KMS-11 (cell line): ENCODE measurements around the gene CTNNA3.

Source experiments
- H2AFZ ChIP-seq: fragments of 200-600 bp; sonication (generic); 2 replicates; pipeline ENCODE4 v1.6.1; 2016; ENCODE audit warnings: antibody characterized with exemption, mixed run types, low read depth
- H3K27ac ChIP-seq: fragments of 200-600 bp; sonication (generic); 2 replicates; pipeline ENCODE4 v1.6.1; 2016; ENCODE audit warnings: mild to moderate bottlenecking, mixed run types
- H3K27me3 ChIP-seq: fragments of 200-600 bp; sonication (generic); 2 replicates; pipeline ENCODE4 v1.6.1; 2017; ENCODE audit warnings: mild to moderate bottlenecking, low read depth, mixed run types, moderate library complexity; ENCODE audit not compliant: insufficient read depth
- H3K36me3 ChIP-seq: fragments of 200-600 bp; sonication (generic); 2 replicates; pipeline ENCODE4 v1.6.1; 2017; ENCODE audit warnings: mild to moderate bottlenecking, mixed run types; ENCODE audit not compliant: insufficient read depth
- H3K4me1 ChIP-seq: fragments of 200-600 bp; sonication (generic); 2 replicates; pipeline ENCODE4 v1.6.1; 2016; ENCODE audit warnings: mild to moderate bottlenecking, low read depth, mixed run types; ENCODE audit not compliant: poor library complexity, severe bottlenecking
- H3K4me2 ChIP-seq: fragments of 200-600 bp; sonication (generic); 2 replicates; pipeline ENCODE4 v1.7.0; 2016; ENCODE audit warnings: mild to moderate bottlenecking, mixed run types
- H3K4me3 ChIP-seq: fragments of 200-600 bp; sonication (generic); IDR thresholded peaks from 2 replicates; pipeline ENCODE4 v1.6.1; 2017; ENCODE audit warnings: low read depth, low read length, mixed read lengths; ENCODE audit not compliant: insufficient read depth
- H3K79me2 ChIP-seq: fragments of 200-600 bp; sonication (generic); 2 replicates; pipeline ENCODE4 v1.6.1; 2016; ENCODE audit warnings: low read depth, mixed run types; ENCODE audit not compliant: insufficient read depth
- H3K9ac ChIP-seq: fragments of 200-600 bp; sonication (generic); 2 replicates; pipeline ENCODE4 v1.6.1; 2016; ENCODE audit warnings: mild to moderate bottlenecking, mixed run types
- H4K20me1 ChIP-seq: fragments of 200-600 bp; sonication (generic); 2 replicates; pipeline ENCODE4 v1.6.1; 2016; ENCODE audit warnings: mild to moderate bottlenecking, mixed run types; ENCODE audit not compliant: insufficient read depth
- CTCF ChIP-seq: fragments of 200-600 bp; sonication (generic); conservative IDR thresholded peaks from 2 replicates; pipeline ENCODE4 v1.6.1; 2017; ENCODE audit warnings: low read depth, mild to moderate bottlenecking, antibody characterized with exemption, low read length, moderate library complexity, mixed read lengths

CTNNA3 gene

GRCh38 chr10:65931291-65932070 is 1764.5 kb downstream of the CTNNA3 start:
- no peak overlapping the region for H2AFZ ChIP-seq
- H3K79me2 ChIP-seq = no peaks in the 10 kb centered on the region
- H3K27ac ChIP-seq = no peak overlapping the region
- H3K27me3 ChIP-seq = no peaks in the 10 kb centered on the region
- TF ChIP-seq CTCF = no peak
- no peaks in the 10 kb centered on the region for H3K36me3 ChIP-seq
- no peaks in the 10 kb centered on the region for H3K4me1 ChIP-seq
- no peaks in the 10 kb centered on the region for H4K20me1 ChIP-seq
- no peak overlapping the region for H3K4me2 ChIP-seq
- H3K9ac ChIP-seq = no peak overlapping the region
- H3K4me3 ChIP-seq = no peak overlapping the region

GRCh38 chr10:65911151-65911835 is 1784.7 kb downstream of the CTNNA3 start:
- H3K36me3 ChIP-seq = no peaks in the 10 kb centered on the region
- H2AFZ ChIP-seq = no peak overlapping the region
- no peak overlapping the region for H3K9ac ChIP-seq
- H4K20me1 ChIP-seq = no peaks in the 10 kb centered on the region
- no peaks in the 10 kb centered on the region for H3K27me3 ChIP-seq
- no peak overlapping the region for H3K4me3 ChIP-seq
- no peaks in the 10 kb centered on the region for H3K79me2 ChIP-seq
- no peak overlapping the region for H3K27ac ChIP-seq
- H3K4me2 ChIP-seq = no peak overlapping the region
- no peak for TF ChIP-seq CTCF
- no peaks in the 10 kb centered on the region for H3K4me1 ChIP-seq

GRCh38 chr10:65910209-65910608 is 1785.8 kb downstream of the CTNNA3 start:
- Histone ChIP-seq H3K27me3 (no peaks in the 10 kb centered on the region), H3K4me1 (no peaks in the 10 kb centered on the region), H3K36me3 (no peaks in the 10 kb centered on the region), H4K20me1 (no peaks in the 10 kb centered on the region), H3K4me3 (no peak overlapping the region), H3K79me2 (no peaks in the 10 kb centered on the region), H2AFZ (no peak overlapping the region), H3K9ac (no peak overlapping the region), H3K27ac (no peak overlapping the region), H3K4me2 (no peak overlapping the region)
- no peak for TF ChIP-seq CTCF

DNA sequence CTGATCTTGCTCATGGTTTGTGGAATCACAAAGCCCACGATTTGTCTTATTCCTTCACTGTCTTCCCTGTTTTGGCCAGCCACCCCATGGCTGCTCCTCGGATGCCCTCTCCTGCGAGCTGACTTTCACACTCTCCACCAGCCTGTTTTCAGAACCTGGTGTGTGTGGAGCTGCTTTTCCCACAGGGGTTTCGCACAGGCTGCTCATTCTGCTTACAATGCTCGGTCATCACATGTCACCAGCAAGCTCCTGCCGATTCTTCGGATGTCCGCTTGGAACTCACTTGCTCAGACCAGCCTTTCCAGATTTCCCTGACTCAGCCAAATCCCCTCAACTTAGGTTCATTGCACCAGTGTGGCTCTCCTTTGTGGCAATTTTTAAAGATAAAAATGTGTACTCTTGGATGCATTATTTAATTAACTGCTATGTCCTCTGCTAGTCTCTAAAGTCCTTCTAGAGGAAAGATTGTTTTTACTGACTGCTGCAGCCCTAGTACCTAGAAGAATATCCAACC is 1788.7 kb downstream of the CTNNA3 start:
- Histone ChIP-seq H3K4me2 (no peak overlapping the region), H3K4me3 (no peak overlapping the region), H3K27me3 (no peaks in the 10 kb centered on the region), H3K9ac (no peak overlapping the region), H3K79me2 (no peaks in the 10 kb centered on the region), H3K27ac (no peak overlapping the region), H4K20me1 (no peaks in the 10 kb centered on the region), H3K36me3 (no peaks in the 10 kb centered on the region), H2AFZ (no peak overlapping the region), H3K4me1 (no peaks in the 10 kb centered on the region)
- TF ChIP-seq CTCF = no peak
